TTC549 (cell line): Measurements from ENCODE around the gene ANXA2R.
"Not testable (repeated sequence)": the region's sequence is repeated elsewhere in the genome, so short reads cannot be mapped to it uniquely, and the experiment has no call there.

Experiments used
- FAIRE-seq: peaks from 2 replicates; lab custom pipeline; 2012; peaks lifted over from hg19 to GRCh38; lab: Jason Lieb, UNC

ANXA2R gene

GRCh38 chr5:43033841-43034590, 6.1 kb downstream of the ANXA2R start:
- no peak for FAIRE-seq

- FAIRE-seq, result no peak
Measured at GRCh38 chr5:43027054-43027785, 12.9 kb downstream of the ANXA2R start.

DNA sequence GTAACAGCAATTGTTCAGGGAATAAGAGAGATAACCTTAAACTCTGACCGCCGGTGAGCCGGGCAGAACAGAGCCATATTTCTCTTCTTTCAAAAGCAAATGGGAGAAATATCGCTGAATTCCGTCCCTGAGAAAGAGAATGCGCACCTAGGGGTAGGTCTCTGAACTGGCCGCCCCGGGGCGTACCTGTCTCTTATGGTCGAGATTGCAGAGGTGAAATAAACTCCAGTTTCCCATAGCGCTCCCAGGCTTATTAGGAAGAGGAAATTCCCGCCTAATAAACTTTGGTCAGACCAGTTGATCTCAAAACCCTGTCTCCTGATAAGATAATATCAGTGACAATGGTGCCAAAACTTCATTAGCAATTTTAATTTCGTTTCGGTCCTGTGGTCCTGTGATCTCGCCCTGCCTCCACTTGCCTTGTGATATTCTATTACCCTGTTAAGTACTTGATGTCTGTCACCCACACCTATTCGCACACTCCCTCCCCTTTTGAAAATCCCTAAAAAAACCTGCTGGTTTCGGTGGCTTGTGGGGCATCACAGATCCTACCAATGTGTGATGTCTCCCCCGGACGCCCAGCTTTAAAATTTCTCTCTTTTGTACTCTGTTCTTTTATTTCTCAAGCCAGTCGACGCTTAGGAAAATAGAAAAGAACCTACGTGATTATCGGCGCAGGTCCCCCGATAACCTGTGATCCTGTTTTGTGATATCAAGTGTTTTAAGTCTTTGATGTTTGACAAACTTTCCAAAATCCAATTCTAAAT, 14.8 kb downstream of the ANXA2R start:
- FAIRE-seq, result not testable (repeated sequence)

- no peak for FAIRE-seq
Measured at GRCh38 chr5:43024217-43024616, 15.9 kb downstream of the ANXA2R start.

GRCh38 chr5:43021151-43021550, 19.0 kb downstream of the ANXA2R start:
- FAIRE-seq, result no peak

- no peak for FAIRE-seq
Measured at GRCh38 chr5:43020399-43020746, 19.7 kb downstream of the ANXA2R start.

DNA sequence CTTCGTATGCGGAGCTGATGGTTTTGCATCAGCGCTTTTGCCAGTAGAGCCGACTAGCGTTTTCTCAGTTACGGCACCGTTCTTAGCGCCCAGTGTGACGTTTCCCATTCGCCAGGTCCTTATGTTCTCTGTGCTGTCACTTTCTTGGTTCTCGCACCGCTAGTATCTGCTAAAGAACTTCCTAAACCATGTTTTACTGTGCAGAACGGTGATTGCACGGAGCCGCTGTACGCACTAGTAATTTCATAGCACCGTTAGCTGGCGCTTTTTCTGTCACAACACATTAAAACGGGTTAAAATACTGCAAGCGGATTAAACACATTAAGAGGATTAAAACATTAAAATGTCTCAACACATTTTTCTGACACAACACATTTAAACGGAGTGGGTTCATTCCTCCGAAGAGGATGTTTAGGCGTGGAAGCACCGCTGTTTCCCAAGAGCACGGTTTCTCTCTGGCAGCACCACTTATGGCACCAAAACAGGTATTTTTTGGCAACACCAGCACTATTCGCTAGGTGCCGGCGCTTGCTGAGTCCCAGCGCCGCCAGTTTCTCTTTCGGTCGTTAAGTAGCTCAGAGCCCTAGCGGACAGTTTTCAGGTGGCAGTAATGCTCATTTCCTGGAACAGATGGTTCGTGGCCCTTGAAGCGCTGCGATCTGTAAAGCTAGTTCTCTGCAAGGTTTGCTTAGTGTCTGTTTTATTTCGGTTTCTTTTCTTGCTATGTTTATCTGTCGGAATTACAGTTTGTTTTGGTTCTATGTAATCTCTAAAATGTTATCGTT, 20.3 kb downstream of the ANXA2R start:
- FAIRE-seq, result no peak

GRCh38 chr5:43019291-43019613, 20.9 kb downstream of the ANXA2R start:
- FAIRE-seq, result no peak

GRCh38 chr5:43017428-43017815, 22.7 kb downstream of the ANXA2R start:
- no peak for FAIRE-seq

- no peak for FAIRE-seq
Measured at GRCh38 chr5:43016217-43016779, 23.8 kb downstream of the ANXA2R start.

GRCh38 chr5:43014522-43014921, 25.6 kb downstream of the ANXA2R start:
- FAIRE-seq, result no peak

DNA sequence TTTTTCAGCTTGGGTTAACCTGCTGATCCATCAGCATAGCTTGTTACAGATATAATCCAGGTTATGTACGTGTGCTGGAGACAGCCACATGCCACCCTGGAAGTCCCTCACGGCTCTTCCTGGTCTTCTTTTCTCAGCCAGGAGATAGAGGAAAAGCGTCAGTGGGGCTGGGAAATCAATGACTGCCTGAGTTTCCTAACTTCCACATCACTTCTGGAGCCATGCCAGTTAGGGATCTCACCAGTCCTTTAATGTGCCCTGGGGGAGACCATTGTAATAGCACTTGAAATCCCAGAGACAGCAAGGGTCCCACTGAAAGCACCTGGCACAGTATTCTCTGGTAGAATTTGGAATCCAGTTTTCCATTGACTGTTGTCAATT, 29.2 kb downstream of the ANXA2R start:
- no peak for FAIRE-seq

DNA sequence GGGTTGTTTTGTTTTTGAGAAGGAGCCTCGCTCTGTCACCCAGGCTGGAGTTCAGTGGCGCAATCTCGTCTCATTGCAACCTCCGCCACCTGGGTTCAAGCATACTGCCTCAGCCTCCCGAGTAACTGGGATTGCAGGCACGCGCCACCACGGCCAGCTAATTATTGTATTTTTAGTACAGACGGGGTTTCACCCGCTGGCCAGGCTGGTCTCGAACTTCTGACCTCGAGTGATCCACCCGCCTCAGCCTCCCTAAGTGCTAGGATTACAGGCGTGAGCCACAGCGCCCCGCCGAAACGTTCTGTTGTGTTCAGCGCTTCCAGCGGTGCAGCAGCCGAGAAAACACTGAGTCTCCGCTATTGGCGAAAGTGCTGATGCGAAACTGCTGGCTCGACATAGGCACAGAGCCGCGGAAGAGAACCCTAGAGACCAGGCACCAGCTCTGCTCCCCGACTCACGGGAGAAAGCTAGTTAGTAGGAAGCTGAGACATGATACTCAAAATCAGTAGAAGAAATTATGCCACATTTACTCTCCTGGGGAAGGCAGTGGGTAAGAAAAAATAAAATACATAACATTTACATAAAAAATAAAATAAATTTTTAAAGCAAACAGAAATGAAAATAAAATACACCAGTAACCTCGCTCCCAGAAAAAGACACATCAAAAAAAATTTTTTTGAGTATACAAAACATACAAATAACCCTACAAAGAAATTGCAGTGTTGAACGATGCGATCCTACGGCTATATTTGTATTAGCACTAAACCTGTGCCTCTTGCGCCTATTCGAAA, 31.6 kb downstream of the ANXA2R start:
- FAIRE-seq, result no peak

- no peak for FAIRE-seq
Measured at GRCh38 chr5:43007911-43008362, 32.2 kb downstream of the ANXA2R start.

GRCh38 chr5:43007246-43007910, 32.7 kb downstream of the ANXA2R start:
- FAIRE-seq, result no peak

GRCh38 chr5:43006424-43007202, 33.5 kb downstream of the ANXA2R start:
- FAIRE-seq, result no peak

DNA sequence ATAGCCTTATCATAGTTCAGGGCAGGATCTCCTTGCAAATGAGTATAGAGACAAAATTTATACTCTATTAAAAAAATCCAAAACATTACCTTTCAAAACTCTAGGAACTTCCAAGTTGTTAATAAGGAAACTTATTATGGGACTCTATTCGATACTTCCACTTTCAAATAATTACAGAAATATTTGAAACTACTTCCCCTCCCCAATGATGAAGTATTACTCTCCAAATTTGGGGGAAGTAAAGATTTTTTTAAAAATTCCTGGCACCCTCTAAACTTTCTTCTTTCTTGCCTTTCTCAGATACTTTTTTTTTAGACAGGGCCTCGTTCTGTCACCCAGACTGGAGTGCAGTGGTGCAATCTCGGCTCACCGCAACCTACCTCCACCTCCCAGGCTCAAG, 35.1 kb downstream of the ANXA2R start:
- FAIRE-seq, result no peak

DNA sequence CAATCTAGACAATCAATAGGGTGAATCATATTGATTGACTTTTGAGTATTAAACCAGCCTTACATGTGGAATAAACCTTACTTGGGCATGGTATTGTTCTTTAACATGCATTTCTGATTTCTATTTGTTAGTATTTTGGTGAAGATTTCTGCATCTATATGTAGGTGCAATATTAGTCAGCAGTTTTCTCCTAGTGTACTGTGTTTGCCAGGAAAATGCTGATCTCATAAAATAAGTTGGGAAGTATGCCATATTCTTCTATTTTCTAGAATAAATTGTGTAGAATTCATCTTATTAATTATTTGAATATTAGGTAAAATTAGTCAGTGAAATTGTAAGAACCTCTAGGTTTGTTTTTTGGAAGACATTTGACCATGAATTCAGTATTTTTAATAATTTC, 38.4 kb downstream of the ANXA2R start:
- FAIRE-seq, result no peak

GRCh38 chr5:43000914-43001313, 39.2 kb downstream of the ANXA2R start:
- no peak for FAIRE-seq
